WERI-Rb-1 (cell line): ENCODE measurements around the gene PREP.

Source experiments
- DNase-seq: peaks from one replicate; pipeline ENCODE4 v3.0.0-alpha.2; 2020
- H3K27ac ChIP-seq: fragments of 250-450 bp; sonication (Bioruptor Pico); 2 replicates; pipeline ENCODE4 v1.5.1; 2020; ENCODE audit warnings: mild to moderate bottlenecking, moderate library complexity
- H3K27me3 ChIP-seq: fragments of 250-450 bp; sonication (Bioruptor Pico); 2 replicates; pipeline ENCODE4 v1.5.1; 2021; ENCODE audit warnings: mild to moderate bottlenecking, low read depth, moderate library complexity; ENCODE audit not compliant: insufficient read depth, severe bottlenecking
- H3K36me3 ChIP-seq: fragments of 250-450 bp; sonication (Bioruptor Pico); 2 replicates; pipeline ENCODE4 v1.5.1; 2020; ENCODE audit warnings: mild to moderate bottlenecking, moderate library complexity
- H3K4me3 ChIP-seq: 2 replicates; pipeline ENCODE4 v1.5.1; 2011; ENCODE audit warnings: low read depth, mild to moderate bottlenecking, control low read depth, low read length
- H3K9me3 ChIP-seq: fragments of 250-450 bp; sonication (Bioruptor Pico); 2 replicates; pipeline ENCODE4 v1.5.1; 2021; ENCODE audit warnings: mild to moderate bottlenecking, moderate library complexity; ENCODE audit not compliant: severe bottlenecking
- TF ChIP-seq, protein P1 (sequence below): IDR thresholded peaks from 2 replicates; pipeline ENCODE4 v1.5.1; 2011; ENCODE audit warnings: low read depth, mild to moderate bottlenecking, control low read depth, inconsistent platforms, low read length

PREP gene

DNA sequence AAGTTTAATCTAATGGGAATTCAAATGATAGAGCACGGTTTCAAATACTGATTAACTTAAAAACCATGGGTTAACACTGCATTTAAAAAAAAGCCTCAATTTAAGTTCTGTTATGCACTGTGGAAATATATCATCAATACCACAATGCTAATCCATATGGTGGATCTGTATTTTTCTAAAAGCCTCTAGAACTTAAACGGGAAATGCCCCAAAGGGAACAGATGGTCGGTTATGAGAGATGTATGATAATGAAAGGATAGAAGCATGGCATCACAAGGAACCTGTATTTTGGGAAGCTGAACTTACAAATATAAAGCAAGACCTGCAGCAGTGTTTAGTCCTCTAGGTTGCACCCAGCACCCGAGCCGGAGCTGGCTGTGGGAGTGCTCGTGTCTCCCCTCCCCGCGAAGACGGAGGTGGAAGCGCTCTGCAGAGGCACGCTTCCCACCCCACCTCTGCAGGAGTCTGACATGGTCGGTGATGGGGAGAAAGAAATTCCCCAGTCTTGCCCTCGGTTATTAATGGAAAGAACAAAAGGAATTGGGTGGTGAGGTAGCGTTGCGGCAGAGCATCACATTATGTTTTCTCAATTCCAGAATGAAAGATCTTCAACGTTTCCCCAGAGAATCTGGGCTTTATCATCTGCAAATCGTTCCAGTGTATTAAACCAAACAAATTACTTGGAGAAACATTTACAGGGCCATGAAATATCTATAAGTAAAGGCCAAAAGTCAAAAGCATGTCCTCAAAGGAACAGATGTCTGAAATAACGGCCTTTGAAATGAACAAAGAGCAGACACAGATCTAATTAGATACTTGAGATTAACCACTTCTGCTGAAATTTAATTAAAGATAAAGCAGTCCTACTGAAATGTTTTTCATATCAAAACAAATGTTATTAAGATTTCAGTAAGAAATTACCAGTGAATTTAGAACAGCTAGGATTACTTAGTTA is 120.0 kb downstream of the PREP start:
- TF ChIP-seq, protein P1, sequence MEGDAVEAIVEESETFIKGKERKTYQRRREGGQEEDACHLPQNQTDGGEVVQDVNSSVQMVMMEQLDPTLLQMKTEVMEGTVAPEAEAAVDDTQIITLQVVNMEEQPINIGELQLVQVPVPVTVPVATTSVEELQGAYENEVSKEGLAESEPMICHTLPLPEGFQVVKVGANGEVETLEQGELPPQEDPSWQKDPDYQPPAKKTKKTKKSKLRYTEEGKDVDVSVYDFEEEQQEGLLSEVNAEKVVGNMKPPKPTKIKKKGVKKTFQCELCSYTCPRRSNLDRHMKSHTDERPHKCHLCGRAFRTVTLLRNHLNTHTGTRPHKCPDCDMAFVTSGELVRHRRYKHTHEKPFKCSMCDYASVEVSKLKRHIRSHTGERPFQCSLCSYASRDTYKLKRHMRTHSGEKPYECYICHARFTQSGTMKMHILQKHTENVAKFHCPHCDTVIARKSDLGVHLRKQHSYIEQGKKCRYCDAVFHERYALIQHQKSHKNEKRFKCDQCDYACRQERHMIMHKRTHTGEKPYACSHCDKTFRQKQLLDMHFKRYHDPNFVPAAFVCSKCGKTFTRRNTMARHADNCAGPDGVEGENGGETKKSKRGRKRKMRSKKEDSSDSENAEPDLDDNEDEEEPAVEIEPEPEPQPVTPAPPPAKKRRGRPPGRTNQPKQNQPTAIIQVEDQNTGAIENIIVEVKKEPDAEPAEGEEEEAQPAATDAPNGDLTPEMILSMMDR, result no peak
- Histone ChIP-seq H3K36me3 (peaks cover 4% of the 10 kb centered on the region; the same call in 1 of the 2 replicates), H3K27me3 (no peaks in the 10 kb centered on the region), H3K9me3 (no peaks in the 10 kb centered on the region), H3K4me3 (no peak overlapping the region), H3K27ac (no peak overlapping the region)
- DNase-seq, result no peak

DNA sequence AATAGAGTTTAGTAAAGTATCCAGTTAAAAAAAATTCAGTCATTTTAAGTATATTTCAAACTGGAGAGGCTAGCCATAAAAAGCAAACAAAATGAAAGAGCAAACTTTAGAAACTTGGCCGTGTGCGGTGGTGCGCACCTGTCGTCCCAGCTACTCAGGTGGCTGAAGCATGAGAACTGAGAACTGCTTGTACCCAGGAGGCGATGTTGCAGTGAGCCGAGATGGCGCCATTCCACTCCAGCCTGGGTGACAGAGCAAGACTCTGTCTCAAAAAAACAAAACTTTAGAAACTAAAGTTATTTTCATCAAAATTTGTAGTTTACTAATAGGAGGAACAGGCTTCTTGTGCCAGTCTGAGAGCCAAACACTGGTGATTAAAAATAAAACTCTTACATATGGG is 122.8 kb downstream of the PREP start:
- no peaks in the 10 kb centered on the region for H3K9me3 ChIP-seq
- H3K4me3 ChIP-seq, result no peak overlapping the region
- H3K27me3 ChIP-seq, result no peaks in the 10 kb centered on the region
- H3K27ac ChIP-seq, result no peak overlapping the region
- H3K36me3 ChIP-seq, result peaks cover 8% of the 10 kb centered on the region; the same call in 1 of the 2 replicates
- TF ChIP-seq, protein P1, result no peak
- no peak for DNase-seq

DNA sequence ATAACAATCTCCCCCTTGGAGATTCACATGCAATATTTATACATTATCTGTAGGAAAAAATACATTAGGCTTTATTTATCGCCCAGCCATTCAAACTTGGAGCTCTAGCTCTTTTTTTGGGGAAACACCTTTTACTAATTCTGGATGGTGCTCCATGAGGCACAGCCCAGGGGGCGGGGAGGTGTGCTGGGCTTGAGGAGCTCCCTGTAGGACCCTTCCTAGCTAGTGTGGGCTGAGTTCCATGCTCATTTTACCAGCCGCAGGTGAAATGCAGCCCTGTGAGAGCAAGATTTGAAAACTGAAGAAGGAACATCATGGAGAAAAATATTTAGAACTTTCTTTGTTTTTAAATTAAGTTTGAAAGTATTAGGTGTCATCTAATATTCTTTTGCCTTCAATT is 123.4 kb downstream of the PREP start:
- TF ChIP-seq, protein P1, result no peak
- no peak for DNase-seq
- no peak overlapping the region for H3K4me3 ChIP-seq
- H3K27ac ChIP-seq, result no peak overlapping the region
- H3K9me3 ChIP-seq, result no peaks in the 10 kb centered on the region
- peaks cover 8% of the 10 kb centered on the region; the same call in 1 of the 2 replicates for H3K36me3 ChIP-seq
- no peaks in the 10 kb centered on the region for H3K27me3 ChIP-seq

DNA sequence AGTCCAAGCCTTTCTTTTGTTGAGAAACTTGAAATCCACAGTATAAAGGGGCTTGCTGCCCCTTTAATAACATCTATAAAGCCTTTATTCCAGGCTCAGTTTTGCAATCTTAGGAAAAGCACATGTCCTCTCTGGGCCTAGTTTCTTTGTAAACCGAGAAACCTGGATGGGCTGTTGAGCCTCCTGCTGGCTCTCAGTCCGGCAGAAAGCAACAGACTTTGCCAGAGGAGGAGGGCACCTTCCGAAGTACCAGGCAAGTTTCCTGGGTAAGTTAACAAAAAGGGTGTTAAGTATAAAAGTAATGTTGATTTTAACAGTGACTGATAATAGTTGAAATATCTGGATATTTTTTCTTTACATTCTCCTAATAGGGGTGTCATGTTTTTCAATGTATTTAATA is 124.1 kb downstream of the PREP start:
- Histone ChIP-seq H3K27me3 (no peaks in the 10 kb centered on the region), H3K36me3 (peaks cover 8% of the 10 kb centered on the region; the same call in 1 of the 2 replicates), H3K4me3 (no peak overlapping the region), H3K9me3 (no peaks in the 10 kb centered on the region), H3K27ac (no peak overlapping the region)
- TF ChIP-seq, protein P1, result no peak
- DNase-seq, result no peak

DNA sequence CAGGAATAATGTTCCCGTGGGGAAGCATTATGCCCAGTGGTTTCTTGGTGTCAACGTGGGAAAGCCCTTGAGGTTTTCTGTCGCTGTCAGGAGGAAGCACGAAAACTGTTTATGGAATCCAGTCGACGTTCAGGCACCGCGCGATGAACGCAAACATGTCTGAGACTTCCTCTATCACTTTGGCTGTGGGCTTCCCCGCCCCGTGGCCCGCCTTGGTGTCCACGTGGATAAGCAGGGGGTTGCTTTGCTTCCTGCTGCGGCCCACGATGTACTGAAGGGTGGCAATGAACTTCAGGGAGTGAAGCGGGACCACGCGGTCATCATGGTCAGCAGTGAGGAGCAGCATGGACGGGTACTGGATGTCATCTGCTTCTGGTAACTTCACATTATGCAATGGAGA is 124.8 kb downstream of the PREP start:
- TF ChIP-seq, protein P1, result no peak
- DNase-seq, result no peak
- H3K36me3 ChIP-seq, result peaks cover 8% of the 10 kb centered on the region; the same call in 1 of the 2 replicates
- no peak overlapping the region for H3K4me3 ChIP-seq
- H3K27me3 ChIP-seq, result no peaks in the 10 kb centered on the region
- no peak overlapping the region for H3K27ac ChIP-seq
- H3K9me3 ChIP-seq, result no peaks in the 10 kb centered on the region
